Prostate gland (tissue), 2 donors: ENCODE data around the gene SYT12. TPM values are rescaled to one million over a fixed set of nuclear protein-coding genes. Genes with fewer than 3 reads are reported as not detected.

Experiments
- DNase-seq: peaks from one replicate; pipeline ENCODE4 v3.0.0-alpha.2; 2019; ENCODE audit warnings: low spot score
- H3K27ac ChIP-seq, 2 donors: fragments of 200-600 bp; sonication (generic); 2 replicates each; pipeline ENCODE4 v1.5.1; 2017 to 2019
- H3K27me3 ChIP-seq: fragments of 200-600 bp; sonication (generic); replicated peaks from 2 replicates; pipeline ENCODE4 v1.5.1; 2019; ENCODE audit not compliant: insufficient read depth
- H3K36me3 ChIP-seq, 2 donors: fragments of 200-600 bp; sonication (generic); 1 replicate in 1 of 2; 2 replicates in 1 of 2; pipeline versions ENCODE4 v1.5.1 to v1.8.1; 2017 to 2019
- H3K4me1 ChIP-seq: fragments of 200-600 bp; sonication (generic); replicated peaks from 2 replicates; pipeline ENCODE4 v1.5.1; 2019
- H3K4me3 ChIP-seq, 2 donors: fragments of 200-600 bp; sonication (generic); 2 replicates each; pipeline ENCODE4 v1.5.1; 2017 to 2019
- H3K9me3 ChIP-seq: fragments of 200-600 bp; sonication (generic); 2 replicates; pipeline ENCODE4 v1.5.1; 2017
- POLR2A ChIP-seq: fragments of 450-650 bp; IDR thresholded peaks from one replicate; pipeline ENCODE4 v1.6.1; 2016; ENCODE audit warnings: antibody characterized with exemption, mild to moderate bottlenecking
- POLR2AphosphoS5 ChIP-seq: sonication (generic); formaldehyde crosslinking; IDR thresholded peaks from one replicate; pipeline ENCODE4 v1.6.1; 2017; ENCODE audit warnings: antibody characterized with exemption
- WGBS: methylation state at CpG from one replicate; pipeline ENCODE4 v1.1.5; 2018; 5-methylcytosine and 5-hydroxymethylcytosine counted together
- intact Hi-C: fragments of 100-400 bp; cut with DNase I; formaldehyde crosslinking; loops from one replicate; pipeline ENCODE4 v1.14.2; 2022
- total RNA-seq, 2 donors: library from RNA; depleted of rRNA; stranded (reverse); fragments of >200 nt; gene quantifications; one replicate each; pipeline ENCODE4 v1.1.0, GENCODE V29; 2016
- TF ChIP-seq, protein P1 (sequence below), 4 experiments: fragments of 200-600 bp in 2 of 4; fragments of 450-650 bp in 2 of 4; sonication (generic) in 2 of 4; IDR thresholded peaks; 1 replicate in 3 of 4; 2 replicates in 1 of 4; pipeline ENCODE4 v1.5.1; 2016 to 2019; ENCODE audit warnings: antibody characterized with exemption in 4 of 4, mild to moderate bottlenecking in 2 of 4, moderate library complexity in 2 of 4

The SYT12 gene
- total RNA-seq, 2 donors from 2014 or later, result 2.1 to 3.4 TPM

DNA sequence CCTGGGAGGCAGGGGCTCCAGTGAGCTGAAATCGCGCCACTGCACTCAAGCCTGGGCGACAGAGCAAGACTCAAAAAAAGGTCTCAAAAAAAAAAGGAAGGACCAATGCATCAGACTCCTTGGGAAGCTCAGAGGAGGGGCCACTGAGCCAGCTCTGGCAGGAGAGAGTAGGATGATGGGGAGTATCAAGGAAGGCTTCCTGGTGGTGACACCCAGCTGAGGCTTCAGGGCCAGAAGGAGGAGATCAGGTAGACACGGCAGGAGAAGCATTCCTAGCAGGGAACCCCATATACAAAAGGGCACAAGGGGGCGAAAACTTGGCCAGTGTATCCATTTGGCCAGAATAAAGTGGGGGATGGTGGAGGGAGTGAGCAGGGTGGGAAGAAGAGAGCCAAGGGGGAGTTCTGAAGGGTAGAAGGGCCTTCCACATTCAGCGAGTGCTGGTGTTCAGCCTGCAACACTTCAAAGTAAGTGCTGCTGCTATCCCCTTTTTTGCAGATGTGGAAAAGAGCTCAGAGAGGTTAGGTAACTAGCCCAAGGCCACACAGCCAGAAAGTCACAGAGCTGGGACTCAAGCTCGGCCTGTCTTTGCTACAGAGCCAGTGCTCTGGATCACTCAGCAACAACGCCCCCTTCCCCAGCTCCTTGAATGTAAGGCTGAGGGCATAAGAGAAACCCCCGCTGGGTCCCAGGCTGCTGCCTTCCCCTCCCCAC lies 28.4 kb downstream of the SYT12 start:
- H3K4me3 ChIP-seq, result no peak overlapping the region
- TF ChIP-seq, protein P1, sequence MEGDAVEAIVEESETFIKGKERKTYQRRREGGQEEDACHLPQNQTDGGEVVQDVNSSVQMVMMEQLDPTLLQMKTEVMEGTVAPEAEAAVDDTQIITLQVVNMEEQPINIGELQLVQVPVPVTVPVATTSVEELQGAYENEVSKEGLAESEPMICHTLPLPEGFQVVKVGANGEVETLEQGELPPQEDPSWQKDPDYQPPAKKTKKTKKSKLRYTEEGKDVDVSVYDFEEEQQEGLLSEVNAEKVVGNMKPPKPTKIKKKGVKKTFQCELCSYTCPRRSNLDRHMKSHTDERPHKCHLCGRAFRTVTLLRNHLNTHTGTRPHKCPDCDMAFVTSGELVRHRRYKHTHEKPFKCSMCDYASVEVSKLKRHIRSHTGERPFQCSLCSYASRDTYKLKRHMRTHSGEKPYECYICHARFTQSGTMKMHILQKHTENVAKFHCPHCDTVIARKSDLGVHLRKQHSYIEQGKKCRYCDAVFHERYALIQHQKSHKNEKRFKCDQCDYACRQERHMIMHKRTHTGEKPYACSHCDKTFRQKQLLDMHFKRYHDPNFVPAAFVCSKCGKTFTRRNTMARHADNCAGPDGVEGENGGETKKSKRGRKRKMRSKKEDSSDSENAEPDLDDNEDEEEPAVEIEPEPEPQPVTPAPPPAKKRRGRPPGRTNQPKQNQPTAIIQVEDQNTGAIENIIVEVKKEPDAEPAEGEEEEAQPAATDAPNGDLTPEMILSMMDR (IDR thresholded peaks at IDR 0.05), result no peak
- TF ChIP-seq POLR2AphosphoS5 (no peak), POLR2A (no peak)
- H3K4me1 ChIP-seq, result peaks cover 11% of the 10 kb centered on the region
- DNase-seq, result no peak
- no peak overlapping the region for H3K27ac ChIP-seq
- no peaks in the 10 kb centered on the region for H3K9me3 ChIP-seq
- 89% methylated on average over 9 of the region's 9 CpGs for WGBS
- no peaks in the 10 kb centered on the region for H3K27me3 ChIP-seq
- no peaks in the 10 kb centered on the region for H3K36me3 ChIP-seq
- intact Hi-C loops, result no loop called here

- no peaks in the 10 kb centered on the region for H3K9me3 ChIP-seq
- intact Hi-C loops, result no loop called here
- TF ChIP-seq POLR2AphosphoS5 (no peak), POLR2A (no peak)
- TF ChIP-seq, protein P1 (IDR thresholded peaks at IDR 0.05), result no peak
- no peak for DNase-seq
- WGBS, result 86% methylated on average over 4 of the region's 4 CpGs
- no peaks in the 10 kb centered on the region for H3K27me3 ChIP-seq
- no peak overlapping the region for H3K4me3 ChIP-seq
- H3K27ac ChIP-seq, result no peak overlapping the region
- H3K36me3 ChIP-seq, result no peaks in the 10 kb centered on the region
- H3K4me1 ChIP-seq, result peaks cover 12% of the 10 kb centered on the region
Observed at GRCh38 chr11:67051945-67052488, 29.1 kb downstream of the SYT12 start.

DNA sequence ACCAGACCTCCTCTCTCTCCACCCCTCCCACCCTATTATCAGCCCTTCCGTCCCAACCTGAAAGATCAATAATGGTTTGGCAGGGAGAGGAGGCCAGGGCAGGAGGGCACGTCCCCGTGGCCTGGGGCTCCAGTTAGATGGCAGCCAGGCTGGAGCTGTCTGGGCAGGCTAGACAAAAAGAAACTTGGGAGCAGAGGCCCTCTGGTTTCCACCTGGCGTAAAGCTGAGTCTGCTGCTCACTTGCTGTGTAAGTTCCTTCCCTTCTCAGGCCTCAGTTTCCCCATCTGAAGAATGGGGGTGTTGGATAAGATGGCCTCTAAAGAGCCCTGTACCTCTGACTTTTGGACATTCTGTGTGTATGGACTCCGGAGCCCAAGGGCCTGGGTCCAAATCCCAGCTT lies 30.0 kb downstream of the SYT12 start:
- intact Hi-C loops, result no loop called here
- DNase-seq, result no peak
- TF ChIP-seq, protein P1 (IDR thresholded peaks at IDR 0.05), result no peak
- TF ChIP-seq POLR2A, result no peak
- TF ChIP-seq POLR2AphosphoS5, result no peak

GRCh38 chr11:67053896-67054329 lies 31.0 kb downstream of the SYT12 start:
- H3K36me3 ChIP-seq, result no peaks in the 10 kb centered on the region
- DNase-seq, result peak; percentile 42
- no peak overlapping the region for H3K27ac ChIP-seq
- H3K9me3 ChIP-seq, result no peaks in the 10 kb centered on the region
- WGBS, result 24% methylated on average over 7 of the region's 7 CpGs
- H3K27me3 ChIP-seq, result no peaks in the 10 kb centered on the region
- TF ChIP-seq POLR2AphosphoS5, result peak; percentile 11
- TF ChIP-seq, protein P1 (IDR thresholded peaks at IDR 0.05), result peak in 3 of 4 experiments; percentile 49 to 73 (median 62)
- TF ChIP-seq POLR2A, result no peak
- H3K4me3 ChIP-seq, result no peak overlapping the region
- intact Hi-C loops, result no loop called here
- H3K4me1 ChIP-seq, result peaks cover 12% of the 10 kb centered on the region

More for the DNA sequence above, 30.0 kb downstream of the SYT12 start:
- WGBS, result 77% methylated on average over 5 of the region's 5 CpGs
- H3K36me3 ChIP-seq, result no peaks in the 10 kb centered on the region
- no peaks in the 10 kb centered on the region for H3K9me3 ChIP-seq
- no peaks in the 10 kb centered on the region for H3K27me3 ChIP-seq
- H3K27ac ChIP-seq, result no peak overlapping the region
- H3K4me3 ChIP-seq, result no peak overlapping the region
- peaks cover 12% of the 10 kb centered on the region for H3K4me1 ChIP-seq
